Measurements from ENCODE around the gene BTBD9. TPM values are rescaled to one million over a fixed set of nuclear protein-coding genes. Genes with fewer than 3 reads are reported as not detected.

Gene BTBD9
- polyA plus RNA-seq, 1 donor (not counting 4 experiments of a cell fraction or from before 2014, with no cell fraction given) = 6.8 TPM

- Histone ChIP-seq H3K9me1 (ENCODE audit: control insufficient read depth, extremely low read depth, insufficient read depth, low read length) (no peaks in the 10 kb centered on the region), H2AFZ (ENCODE audit: control insufficient read depth, low read length) (no peak overlapping the region), H4K20me1 (ENCODE audit: control insufficient read depth, extremely low read depth, insufficient read depth, low read length) (no peaks in the 10 kb centered on the region), H3K4me2 (ENCODE audit: control insufficient read depth, extremely low read depth, insufficient read depth, low read depth, low read length) (no peak overlapping the region), H3K36me3 (ENCODE audit: control insufficient read depth in 2 of 2, extremely low read depth in 1 of 2, insufficient read depth in 2 of 2, low read length in 2 of 2) (no peaks in the 10 kb centered on the region), H3K27ac (ENCODE audit: control insufficient read depth, insufficient read depth, low read length) (no peak overlapping the region), H3K27me3 (ENCODE audit: control insufficient read depth, extremely low read depth, insufficient read depth, low read length) (no peaks in the 10 kb centered on the region), H3K4me1 (ENCODE audit: control insufficient read depth, extremely low read depth, insufficient read depth, low read length) (no peaks in the 10 kb centered on the region), H3K9ac (ENCODE audit: control insufficient read depth, extremely low read depth, insufficient read depth, low read length) (no peak overlapping the region), H3K79me2 (ENCODE audit: control insufficient read depth, insufficient read depth, low read length) (no peaks in the 10 kb centered on the region), H3K9me3 (ENCODE audit: control insufficient read depth, low read depth, low read length) (no peaks in the 10 kb centered on the region), H3K4me3 (ENCODE audit: control insufficient read depth in 2 of 3, extremely low read depth in 1 of 3, insufficient read depth in 2 of 3, low read depth in 1 of 3, low read length in 3 of 3) (no peak overlapping the region)
- DNase-seq (ENCODE audit: low read depth, low spot score) (no peak), FAIRE-seq (no peak)
- TF ChIP-seq, protein P1, sequence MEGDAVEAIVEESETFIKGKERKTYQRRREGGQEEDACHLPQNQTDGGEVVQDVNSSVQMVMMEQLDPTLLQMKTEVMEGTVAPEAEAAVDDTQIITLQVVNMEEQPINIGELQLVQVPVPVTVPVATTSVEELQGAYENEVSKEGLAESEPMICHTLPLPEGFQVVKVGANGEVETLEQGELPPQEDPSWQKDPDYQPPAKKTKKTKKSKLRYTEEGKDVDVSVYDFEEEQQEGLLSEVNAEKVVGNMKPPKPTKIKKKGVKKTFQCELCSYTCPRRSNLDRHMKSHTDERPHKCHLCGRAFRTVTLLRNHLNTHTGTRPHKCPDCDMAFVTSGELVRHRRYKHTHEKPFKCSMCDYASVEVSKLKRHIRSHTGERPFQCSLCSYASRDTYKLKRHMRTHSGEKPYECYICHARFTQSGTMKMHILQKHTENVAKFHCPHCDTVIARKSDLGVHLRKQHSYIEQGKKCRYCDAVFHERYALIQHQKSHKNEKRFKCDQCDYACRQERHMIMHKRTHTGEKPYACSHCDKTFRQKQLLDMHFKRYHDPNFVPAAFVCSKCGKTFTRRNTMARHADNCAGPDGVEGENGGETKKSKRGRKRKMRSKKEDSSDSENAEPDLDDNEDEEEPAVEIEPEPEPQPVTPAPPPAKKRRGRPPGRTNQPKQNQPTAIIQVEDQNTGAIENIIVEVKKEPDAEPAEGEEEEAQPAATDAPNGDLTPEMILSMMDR (optimal IDR thresholded peaks at IDR 0.05 in 1 of 3, IDR thresholded peaks at IDR 0.05 in 1 of 3, conservative IDR thresholded peaks at IDR 0.05 in 1 of 3; ENCODE audit: extremely low read depth in 1 of 3, insufficient read depth in 2 of 3, low read length in 3 of 3) = no peak
- no peak for TF ChIP-seq EZH2 (IDR thresholded peaks at IDR 0.05; ENCODE audit: low read length)
- dilution Hi-C loops (cut with MboI; ENCODE audit: extremely low pct_ligation_motif_present, low sequenced_read_pairs) = no loop called here
These were observed 185.9 kb downstream of the BTBD9 start for GRCh38 chr6:38453861-38454260.

GRCh38 chr6:38452816-38453660 is 186.7 kb downstream of the BTBD9 start:
- H3K9me1 ChIP-seq (ENCODE audit: control insufficient read depth, extremely low read depth, insufficient read depth, low read length) = no peaks in the 10 kb centered on the region
- no peaks in the 10 kb centered on the region for H3K27me3 ChIP-seq (ENCODE audit: control insufficient read depth, extremely low read depth, insufficient read depth, low read length)
- dilution Hi-C loops (cut with MboI; ENCODE audit: extremely low pct_ligation_motif_present, low sequenced_read_pairs) = no loop called here

More at GRCh38 chr6:38452816-38453660, 186.7 kb downstream of the BTBD9 start:
- Histone ChIP-seq H3K79me2 (ENCODE audit: control insufficient read depth, insufficient read depth, low read length) (no peaks in the 10 kb centered on the region), H3K4me1 (ENCODE audit: control insufficient read depth, extremely low read depth, insufficient read depth, low read length) (no peaks in the 10 kb centered on the region), H3K36me3 (ENCODE audit: control insufficient read depth in 2 of 2, extremely low read depth in 1 of 2, insufficient read depth in 2 of 2, low read length in 2 of 2) (no peaks in the 10 kb centered on the region), H3K9me3 (ENCODE audit: control insufficient read depth, low read depth, low read length) (no peaks in the 10 kb centered on the region), H3K4me3 (ENCODE audit: control insufficient read depth in 2 of 3, extremely low read depth in 1 of 3, insufficient read depth in 2 of 3, low read depth in 1 of 3, low read length in 3 of 3) (no peak overlapping the region), H4K20me1 (ENCODE audit: control insufficient read depth, extremely low read depth, insufficient read depth, low read length) (no peaks in the 10 kb centered on the region), H3K27ac (ENCODE audit: control insufficient read depth, insufficient read depth, low read length) (no peak overlapping the region), H3K9ac (ENCODE audit: control insufficient read depth, extremely low read depth, insufficient read depth, low read length) (no peak overlapping the region), H2AFZ (ENCODE audit: control insufficient read depth, low read length) (no peak overlapping the region), H3K4me2 (ENCODE audit: control insufficient read depth, extremely low read depth, insufficient read depth, low read depth, low read length) (no peak overlapping the region)
- DNase-seq (ENCODE audit: low read depth, low spot score) (no peak), FAIRE-seq (no peak)
- TF ChIP-seq EZH2 (IDR thresholded peaks at IDR 0.05; ENCODE audit: low read length) = no peak
- TF ChIP-seq, protein P1 (optimal IDR thresholded peaks at IDR 0.05 in 1 of 3, IDR thresholded peaks at IDR 0.05 in 1 of 3, conservative IDR thresholded peaks at IDR 0.05 in 1 of 3; ENCODE audit: extremely low read depth in 1 of 3, insufficient read depth in 2 of 3, low read length in 3 of 3) = no peak
